ENCODE results near the gene RPL10. TPM values are rescaled to one million over a fixed set of nuclear protein-coding genes. Genes with fewer than 3 reads are reported as not detected.

RPL10 gene
- total and polyA plus RNA-seq, 2 of the 13 experiments (the other 11 are each of a cell fraction or from before 2014, with no cell fraction given) = 2,381 to 4,713 TPM

DNA sequence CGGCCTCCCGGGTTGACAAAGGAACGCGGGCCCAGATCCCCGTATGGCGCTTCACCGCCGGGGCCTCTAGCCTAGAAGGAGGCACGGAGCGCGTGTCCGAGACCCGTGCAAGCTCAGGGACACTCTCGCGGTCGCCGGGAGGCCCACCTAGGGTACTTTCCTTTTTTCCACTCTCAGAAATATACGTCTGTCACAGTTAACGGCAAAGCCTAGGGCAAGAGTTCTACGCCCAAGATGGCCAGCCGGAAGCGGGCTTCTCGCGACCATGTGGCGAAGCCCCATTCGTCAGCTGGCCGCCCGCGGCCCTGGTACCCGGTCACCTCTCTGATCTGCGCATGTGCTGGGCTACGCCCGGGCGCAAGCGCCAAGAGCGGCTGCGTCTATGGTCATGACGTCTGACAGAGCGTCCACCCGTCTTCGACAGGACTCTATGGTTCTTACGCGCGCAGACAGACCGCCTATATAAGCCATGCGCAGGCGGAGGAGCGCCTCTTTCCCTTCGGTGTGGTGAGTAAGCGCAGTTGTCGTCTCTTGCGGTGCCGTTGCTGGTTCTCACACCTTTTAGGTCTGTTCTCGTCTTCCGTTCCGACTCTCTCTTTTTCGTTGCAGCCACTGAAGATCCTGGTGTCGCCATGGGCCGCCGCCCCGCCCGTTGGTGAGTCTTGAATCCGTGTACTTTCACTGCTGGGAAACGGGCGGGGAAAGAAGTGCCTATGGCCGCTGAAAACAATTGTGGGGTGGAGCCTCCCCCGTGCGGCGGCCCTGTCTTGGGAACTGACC lies at the start of gene RPL10 (continued):
- peak; percentile 83; the same call in 1 of the 2 replicates for TF ChIP-seq SIN3A (IDR thresholded peaks at IDR 0.05; ENCODE audit: borderline replicate concordance, low read depth, low read length)
- no peak for TF ChIP-seq CENPX (CRISPR knock-in tag; IDR thresholded peaks at IDR 0.05)
- TF ChIP-seq HDAC1 (CRISPR knock-in tag; IDR thresholded peaks at IDR 0.05) = no peak; the same call in 1 of the 2 replicates
- TF ChIP-seq ATAD3A (CRISPR knock-in tag; IDR thresholded peaks at IDR 0.05) = no peak
- TF ChIP-seq, protein P1, sequence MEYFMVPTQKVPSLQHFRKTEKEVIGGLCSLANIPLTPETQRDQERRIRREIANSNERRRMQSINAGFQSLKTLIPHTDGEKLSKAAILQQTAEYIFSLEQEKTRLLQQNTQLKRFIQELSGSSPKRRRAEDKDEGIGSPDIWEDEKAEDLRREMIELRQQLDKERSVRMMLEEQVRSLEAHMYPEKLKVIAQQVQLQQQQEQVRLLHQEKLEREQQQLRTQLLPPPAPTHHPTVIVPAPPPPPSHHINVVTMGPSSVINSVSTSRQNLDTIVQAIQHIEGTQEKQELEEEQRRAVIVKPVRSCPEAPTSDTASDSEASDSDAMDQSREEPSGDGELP (IDR thresholded peaks at IDR 0.05; ENCODE audit: borderline replicate concordance, low read depth) = peak; percentile 79; the same call in 1 of the 2 replicates
- TF ChIP-seq, protein P2, sequence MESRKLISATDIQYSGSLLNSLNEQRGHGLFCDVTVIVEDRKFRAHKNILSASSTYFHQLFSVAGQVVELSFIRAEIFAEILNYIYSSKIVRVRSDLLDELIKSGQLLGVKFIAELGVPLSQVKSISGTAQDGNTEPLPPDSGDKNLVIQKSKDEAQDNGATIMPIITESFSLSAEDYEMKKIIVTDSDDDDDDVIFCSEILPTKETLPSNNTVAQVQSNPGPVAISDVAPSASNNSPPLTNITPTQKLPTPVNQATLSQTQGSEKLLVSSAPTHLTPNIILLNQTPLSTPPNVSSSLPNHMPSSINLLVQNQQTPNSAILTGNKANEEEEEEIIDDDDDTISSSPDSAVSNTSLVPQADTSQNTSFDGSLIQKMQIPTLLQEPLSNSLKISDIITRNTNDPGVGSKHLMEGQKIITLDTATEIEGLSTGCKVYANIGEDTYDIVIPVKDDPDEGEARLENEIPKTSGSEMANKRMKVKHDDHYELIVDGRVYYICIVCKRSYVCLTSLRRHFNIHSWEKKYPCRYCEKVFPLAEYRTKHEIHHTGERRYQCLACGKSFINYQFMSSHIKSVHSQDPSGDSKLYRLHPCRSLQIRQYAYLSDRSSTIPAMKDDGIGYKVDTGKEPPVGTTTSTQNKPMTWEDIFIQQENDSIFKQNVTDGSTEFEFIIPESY (CRISPR knock-in tag; IDR thresholded peaks at IDR 0.05) = no peak
- no peak for TF ChIP-seq NCOA1 (CRISPR knock-in tag; IDR thresholded peaks at IDR 0.05)
- TF ChIP-seq ZNF354B (CRISPR knock-in tag; IDR thresholded peaks at IDR 0.05) = no peak
- 0 out of 2 replicates have a peak, but pooled peaks have one; percentile 44 for TF ChIP-seq ETV6 (CRISPR knock-in tag; conservative IDR thresholded peaks at IDR 0.05)
- TF ChIP-seq CBX5 (CRISPR knock-in tag; IDR thresholded peaks at IDR 0.05; ENCODE audit: borderline replicate concordance) = no peak
- 0 out of 2 replicates have a peak, but pooled peaks have one; percentile 23 for TF ChIP-seq SOX5 (CRISPR knock-in tag; IDR thresholded peaks at IDR 0.05; ENCODE audit: borderline replicate concordance)
- TF ChIP-seq ZNF792 (CRISPR knock-in tag; IDR thresholded peaks at IDR 0.05) = no peak; the same call in 1 of the 2 replicates
- no peak for TF ChIP-seq ZNF468 (CRISPR knock-in tag; IDR thresholded peaks at IDR 0.05)
- TF ChIP-seq ZBTB7B (CRISPR knock-in tag; IDR thresholded peaks at IDR 0.05) = no peak
- TF ChIP-seq ZNF891 (CRISPR knock-in tag; IDR thresholded peaks at IDR 0.05) = no peak
- TF ChIP-seq, protein P3, sequence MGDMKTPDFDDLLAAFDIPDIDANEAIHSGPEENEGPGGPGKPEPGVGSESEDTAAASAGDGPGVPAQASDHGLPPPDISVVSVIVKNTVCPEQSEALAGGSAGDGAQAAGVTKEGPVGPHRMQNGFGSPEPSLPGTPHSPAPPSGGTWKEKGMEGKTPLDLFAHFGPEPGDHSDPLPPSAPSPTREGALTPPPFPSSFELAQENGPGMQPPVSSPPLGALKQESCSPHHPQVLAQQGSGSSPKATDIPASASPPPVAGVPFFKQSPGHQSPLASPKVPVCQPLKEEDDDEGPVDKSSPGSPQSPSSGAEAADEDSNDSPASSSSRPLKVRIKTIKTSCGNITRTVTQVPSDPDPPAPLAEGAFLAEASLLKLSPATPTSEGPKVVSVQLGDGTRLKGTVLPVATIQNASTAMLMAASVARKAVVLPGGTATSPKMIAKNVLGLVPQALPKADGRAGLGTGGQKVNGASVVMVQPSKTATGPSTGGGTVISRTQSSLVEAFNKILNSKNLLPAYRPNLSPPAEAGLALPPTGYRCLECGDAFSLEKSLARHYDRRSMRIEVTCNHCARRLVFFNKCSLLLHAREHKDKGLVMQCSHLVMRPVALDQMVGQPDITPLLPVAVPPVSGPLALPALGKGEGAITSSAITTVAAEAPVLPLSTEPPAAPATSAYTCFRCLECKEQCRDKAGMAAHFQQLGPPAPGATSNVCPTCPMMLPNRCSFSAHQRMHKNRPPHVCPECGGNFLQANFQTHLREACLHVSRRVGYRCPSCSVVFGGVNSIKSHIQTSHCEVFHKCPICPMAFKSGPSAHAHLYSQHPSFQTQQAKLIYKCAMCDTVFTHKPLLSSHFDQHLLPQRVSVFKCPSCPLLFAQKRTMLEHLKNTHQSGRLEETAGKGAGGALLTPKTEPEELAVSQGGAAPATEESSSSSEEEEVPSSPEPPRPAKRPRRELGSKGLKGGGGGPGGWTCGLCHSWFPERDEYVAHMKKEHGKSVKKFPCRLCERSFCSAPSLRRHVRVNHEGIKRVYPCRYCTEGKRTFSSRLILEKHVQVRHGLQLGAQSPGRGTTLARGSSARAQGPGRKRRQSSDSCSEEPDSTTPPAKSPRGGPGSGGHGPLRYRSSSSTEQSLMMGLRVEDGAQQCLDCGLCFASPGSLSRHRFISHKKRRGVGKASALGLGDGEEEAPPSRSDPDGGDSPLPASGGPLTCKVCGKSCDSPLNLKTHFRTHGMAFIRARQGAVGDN (CRISPR knock-in tag; IDR thresholded peaks at IDR 0.05) = peak; percentile 89
- no peak for TF ChIP-seq THYN1 (CRISPR knock-in tag; IDR thresholded peaks at IDR 0.05; ENCODE audit: borderline replicate concordance, low read depth)
- TF ChIP-seq ZNF441 (CRISPR knock-in tag; IDR thresholded peaks at IDR 0.05; ENCODE audit: borderline replicate concordance) = no peak

Measured in HepG2 (cell line).